IPS-20b (cell line): Measurements from ENCODE around the gene IL31RA.

Source experiments
- H3K27ac ChIP-seq: one replicate; pipeline ENCODE4 v1.5.1; 2013; ENCODE audit warnings: low read length
- H3K27me3 ChIP-seq: 2 replicates; pipeline ENCODE4 v1.6.1; 2013; ENCODE audit warnings: mild to moderate bottlenecking, low read length, inconsistent platforms; ENCODE audit not compliant: insufficient read depth
- H3K36me3 ChIP-seq: 2 replicates; pipeline ENCODE4 v1.6.1; 2013; ENCODE audit warnings: low read depth, mild to moderate bottlenecking, inconsistent platforms, low read length, moderate library complexity; ENCODE audit not compliant: insufficient read depth
- H3K4me1 ChIP-seq: 2 replicates; pipeline ENCODE4 v1.6.1; 2013; ENCODE audit warnings: mild to moderate bottlenecking, control low read depth, inconsistent platforms, low read length, moderate library complexity; ENCODE audit not compliant: insufficient read depth
- H3K4me3 ChIP-seq: 2 replicates; pipeline ENCODE4 v1.5.1; 2013; ENCODE audit warnings: mild to moderate bottlenecking, low read length, inconsistent platforms
- H3K9ac ChIP-seq: 2 replicates; pipeline ENCODE4 v1.6.1; 2013; ENCODE audit warnings: low read depth, mild to moderate bottlenecking, inconsistent platforms, low read length, moderate library complexity
- H3K9me3 ChIP-seq: 2 replicates; pipeline ENCODE4 v1.6.1; 2013; ENCODE audit warnings: mild to moderate bottlenecking, low read depth, low read length, inconsistent platforms; ENCODE audit not compliant: insufficient read depth

IL31RA gene

GRCh38 chr5:55966284-55966683 is 115.1 kb downstream of the IL31RA start:
- Histone ChIP-seq H3K4me1 (no peaks in the 10 kb centered on the region), H3K9me3 (no peaks in the 10 kb centered on the region), H3K9ac (no peak overlapping the region), H3K27ac (no peak overlapping the region), H3K36me3 (peaks cover 6% of the 10 kb centered on the region), H3K27me3 (no peaks in the 10 kb centered on the region), H3K4me3 (no peak overlapping the region)

- H3K27ac ChIP-seq, result no peak overlapping the region
- no peaks in the 10 kb centered on the region for H3K27me3 ChIP-seq
- H3K9ac ChIP-seq, result no peak overlapping the region
- no peaks in the 10 kb centered on the region for H3K9me3 ChIP-seq
- H3K4me3 ChIP-seq, result no peak overlapping the region
- peaks cover 3% of the 10 kb centered on the region; the same call in 1 of the 2 replicates for H3K36me3 ChIP-seq
- H3K4me1 ChIP-seq, result no peaks in the 10 kb centered on the region
These were observed 118.8 kb downstream of the IL31RA start for GRCh38 chr5:55969956-55970355.
